ENCODE results near the gene CUBN.

GRCh38 chr10:17140386-17140761 is 10.8 kb upstream of the CUBN start:
- TF ChIP-seq CTCF (IDR thresholded peaks at IDR 0.05; ENCODE audit: low read depth, low read length) (no peak), POLR2A (IDR thresholded peaks at IDR 0.05; ENCODE audit: extremely low read depth, insufficient read length) (no peak), MAX (IDR thresholded peaks at IDR 0.05; ENCODE audit: low read depth, low read length) (no peak), MYC (IDR thresholded peaks at IDR 0.05; ENCODE audit: low read depth, low read length) (no peak)
